CD4-positive, CD25-positive, alpha-beta regulatory T cell (primary cell): ENCODE data around the gene NOC3L. TPM values are rescaled to one million over a fixed set of nuclear protein-coding genes. Genes with fewer than 3 reads are reported as not detected.
"Not testable (repeated sequence)": the region's sequence is repeated elsewhere in the genome, so short reads cannot be mapped to it uniquely, and the experiment has no call there.

Experiments
- ATAC-seq, 2 donors: fragments of 150-1000 bp; cut with Tn5 transposase; one replicate each; pipeline ENCODE4 v1.10.0; 2021; ENCODE audit warnings: low read depth in 2 of 2, moderate number of reproducible peaks in 2 of 2, moderate library complexity in 1 of 2
- DNase-seq, 3 donors: peaks; one replicate each; pipeline versions ENCODE4 v3.0.0 to v3.0.0-alpha.2; 2012 to 2022; ENCODE audit warnings: mixed read lengths in 1 of 3
- H3K27ac ChIP-seq: one replicate; pipeline ENCODE4 v1.7.0; 2013; ENCODE audit warnings: mild to moderate bottlenecking, low read length; ENCODE audit not compliant: insufficient read depth, poor library complexity, severe bottlenecking
- H3K27me3 ChIP-seq: one replicate; pipeline ENCODE4 v1.7.0; 2013; ENCODE audit warnings: low read length; ENCODE audit not compliant: control insufficient read depth, insufficient read depth
- H3K36me3 ChIP-seq: one replicate; pipeline ENCODE4 v1.7.0; 2013; ENCODE audit warnings: mild to moderate bottlenecking, low read length, moderate library complexity; ENCODE audit not compliant: control insufficient read depth, insufficient read depth
- H3K4me1 ChIP-seq: 2 replicates; pipeline ENCODE4 v1.7.0; 2013; ENCODE audit warnings: mild to moderate bottlenecking, low read length; ENCODE audit not compliant: insufficient read depth, control insufficient read depth, poor library complexity, severe bottlenecking
- H3K4me3 ChIP-seq: one replicate; pipeline ENCODE4 v1.7.0; 2013; ENCODE audit warnings: low read depth, mild to moderate bottlenecking, low read length, moderate library complexity
- H3K9me3 ChIP-seq, 2 experiments: 1 replicate in 1 of 2; 2 replicates in 1 of 2; pipeline ENCODE4 v1.7.0; 2013; ENCODE audit warnings: low read length in 2 of 2, mild to moderate bottlenecking in 1 of 2, moderate library complexity in 1 of 2; ENCODE audit not compliant: control insufficient read depth in 2 of 2
- H3K27ac Mint-ChIP-seq, 3 donors: one replicate each; pipeline ENCODE4 v1.8.0; 2020 to 2022; ENCODE audit warnings: mild to moderate bottlenecking in 3 of 3, mixed read lengths in 3 of 3, moderate library complexity in 2 of 3
- H3K27me3 Mint-ChIP-seq: one replicate; pipeline ENCODE4 v1.8.0; 2022; ENCODE audit warnings: mild to moderate bottlenecking, mixed read lengths
- H3K36me3 Mint-ChIP-seq: one replicate; pipeline ENCODE4 v1.8.0; 2020; ENCODE audit warnings: mixed read lengths
- H3K4me1 Mint-ChIP-seq, 4 donors: one replicate each; pipeline ENCODE4 v1.8.0; 2020 to 2022; ENCODE audit warnings: mixed read lengths in 4 of 4, mild to moderate bottlenecking in 1 of 4
- H3K4me3 Mint-ChIP-seq, 4 donors: one replicate each; pipeline ENCODE4 v1.8.0; 2020 to 2022; ENCODE audit warnings: mild to moderate bottlenecking in 4 of 4, mixed read lengths in 4 of 4, moderate library complexity in 3 of 4
- H3K9me3 Mint-ChIP-seq, 7 donors: one replicate each; pipeline ENCODE4 v1.8.0; 2020 to 2022; ENCODE audit warnings: mixed read lengths in 7 of 7, mild to moderate bottlenecking in 3 of 7, moderate library complexity in 2 of 7
- polyA plus RNA-seq, 4 donors: library from polyadenylated mRNA; unstranded; fragments of 300-500 nt; fragmentation: Illumina TruSeq; gene quantifications; one replicate each; pipeline ENCODE4 v1.2.3, GENCODE V29; 2021
- total RNA-seq: library from RNA; stranded (reverse); gene quantifications from one replicate; pipeline ENCODE4 v1.2.3, GENCODE V29; 2022

Gene NOC3L
- total and polyA plus RNA-seq, 5 donors from 2014 or later = 10.9 to 16.1 (median 12.3) TPM

DNA sequence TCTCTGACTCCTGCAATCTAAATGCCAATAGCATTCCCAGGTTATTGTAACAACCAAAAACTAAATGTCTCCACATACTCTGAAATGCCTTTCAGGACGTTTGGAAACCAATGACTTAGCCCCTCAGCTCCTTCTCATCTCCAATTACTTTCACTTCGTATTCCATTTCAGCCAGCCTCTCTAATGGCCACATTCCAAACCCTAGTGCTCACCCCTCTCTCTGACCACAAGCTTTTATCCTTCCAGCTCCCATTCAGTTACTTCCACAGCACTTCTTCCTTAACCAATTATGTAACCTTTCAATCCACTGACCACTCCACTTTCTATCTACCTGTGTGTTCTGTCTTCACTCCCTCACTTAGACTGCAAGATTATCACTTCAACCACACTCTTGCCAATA, 4.3 kb downstream of the NOC3L start:
- peaks cover 21 to 50% (median 37%) of the 10 kb centered on the region in 4 donors for H3K4me1 Mint-ChIP-seq
- DNase-seq (no peak), ATAC-seq (no peak)
- no peaks in the 10 kb centered on the region for H3K27me3 ChIP-seq
- H3K27me3 Mint-ChIP-seq = no peaks in the 10 kb centered on the region
- peak overlapping the region in 2 of 3 donors; percentile 53 to 60 for H3K27ac Mint-ChIP-seq
- H3K9me3 ChIP-seq = no peaks in the 10 kb centered on the region
- H3K9me3 Mint-ChIP-seq = no peaks in the 10 kb centered on the region
- no peak overlapping the region for H3K27ac ChIP-seq
- peaks cover 23% of the 10 kb centered on the region for H3K4me1 ChIP-seq
- peaks cover 41% of the 10 kb centered on the region for H3K36me3 ChIP-seq
- no peak overlapping the region for H3K4me3 ChIP-seq
- H3K36me3 Mint-ChIP-seq = peaks cover 31% of the 10 kb centered on the region
- peak overlapping the region in 1 of 4 donors; percentile 19 for H3K4me3 Mint-ChIP-seq

- ATAC-seq (no peak), DNase-seq (peak in 1 of 3 donors; percentile 47)
- H3K9me3 ChIP-seq = no peaks in the 10 kb centered on the region
- Mint-ChIP-seq H3K36me3 (peaks cover 36% of the 10 kb centered on the region), H3K4me3 (peak overlapping the region in 1 of 4 donors; percentile 39), H3K27ac (no peak overlapping the region), H3K27me3 (no peaks in the 10 kb centered on the region), H3K4me1 (peaks cover 21 to 41% (median 31%) of the 10 kb centered on the region in 4 donors), H3K9me3 (no peaks in the 10 kb centered on the region)
- H3K27me3 ChIP-seq = no peaks in the 10 kb centered on the region
- no peak overlapping the region for H3K4me3 ChIP-seq
- no peak overlapping the region for H3K27ac ChIP-seq
- H3K4me1 ChIP-seq = peaks cover 16% of the 10 kb centered on the region
- H3K36me3 ChIP-seq = peaks cover 45% of the 10 kb centered on the region
Observed at GRCh38 chr10:94357193-94357592, 5.5 kb downstream of the NOC3L start.

DNA sequence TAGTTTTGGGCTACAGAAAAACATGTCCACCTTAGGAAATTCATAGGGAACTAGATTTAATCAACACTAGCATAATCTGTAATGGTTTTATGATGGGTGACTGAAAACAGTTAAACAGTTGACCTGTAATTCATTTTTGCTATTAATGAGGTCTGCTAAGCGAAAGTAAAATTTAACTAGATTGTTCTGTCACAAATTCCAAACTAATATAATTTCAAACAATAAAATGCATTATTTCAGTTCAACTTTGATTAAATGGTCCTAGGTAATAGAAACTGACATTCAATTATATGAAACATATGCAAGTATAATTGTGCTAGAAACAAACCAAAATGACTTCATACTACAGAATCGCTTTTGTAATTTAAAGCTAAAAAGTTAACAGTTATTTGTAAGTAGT, 6.9 kb downstream of the NOC3L start:
- no peaks in the 10 kb centered on the region for H3K27me3 Mint-ChIP-seq
- peaks cover 4% of the 10 kb centered on the region for H3K4me1 ChIP-seq
- H3K36me3 Mint-ChIP-seq = peaks cover 36% of the 10 kb centered on the region

GRCh38 chr10:94353336-94353735, 9.4 kb downstream of the NOC3L start:
- Histone ChIP-seq H3K27ac (no peak overlapping the region), H3K27me3 (no peaks in the 10 kb centered on the region), H3K4me1 (no peaks in the 10 kb centered on the region), H3K9me3 (no peaks in the 10 kb centered on the region), H3K4me3 (no peak overlapping the region), H3K36me3 (peaks cover 70% of the 10 kb centered on the region)
- Mint-ChIP-seq H3K4me1 (peaks cover 8 to 14% (median 10%) of the 10 kb centered on the region in 4 donors), H3K4me3 (no peak overlapping the region), H3K27me3 (no peaks in the 10 kb centered on the region), H3K9me3 (no peaks in the 10 kb centered on the region), H3K36me3 (peaks cover 32% of the 10 kb centered on the region), H3K27ac (no peak overlapping the region)
- DNase-seq = no peak
- no peak for ATAC-seq

More for the DNA sequence above, 6.9 kb downstream of the NOC3L start:
- no peak for ATAC-seq
- Mint-ChIP-seq H3K4me1 (peaks cover 13 to 28% (median 20%) of the 10 kb centered on the region in 4 donors), H3K4me3 (no peak overlapping the region), H3K9me3 (no peaks in the 10 kb centered on the region), H3K27ac (no peak overlapping the region)
- Histone ChIP-seq H3K36me3 (peaks cover 59% of the 10 kb centered on the region), H3K27me3 (no peaks in the 10 kb centered on the region), H3K4me3 (no peak overlapping the region), H3K9me3 (no peaks in the 10 kb centered on the region), H3K27ac (no peak overlapping the region)
- DNase-seq = no peak

- no peaks in the 10 kb centered on the region for H3K27me3 ChIP-seq
- ATAC-seq = no peak
- no peak overlapping the region for H3K27ac ChIP-seq
- no peak overlapping the region for H3K27ac Mint-ChIP-seq
- no peak for DNase-seq
- no peak overlapping the region for H3K4me3 ChIP-seq
- peaks cover 25% of the 10 kb centered on the region for H3K36me3 Mint-ChIP-seq
- no peaks in the 10 kb centered on the region for H3K27me3 Mint-ChIP-seq
- peaks cover 0 to 6% (median 3%) of the 10 kb centered on the region in 4 donors for H3K4me1 Mint-ChIP-seq
- H3K9me3 ChIP-seq = no peaks in the 10 kb centered on the region
- H3K4me1 ChIP-seq = no peaks in the 10 kb centered on the region
- peaks cover 61% of the 10 kb centered on the region for H3K36me3 ChIP-seq
- H3K4me3 Mint-ChIP-seq = no peak overlapping the region
- H3K9me3 Mint-ChIP-seq = no peaks in the 10 kb centered on the region
Observed at GRCh38 chr10:94351089-94351488, 11.7 kb downstream of the NOC3L start.

GRCh38 chr10:94350500-94350899, 12.2 kb downstream of the NOC3L start:
- ATAC-seq, H3K4me3 ChIP-seq, H3K4me3 Mint-ChIP-seq, H3K27ac ChIP-seq, H3K4me1 ChIP-seq, DNase-seq, H3K27ac Mint-ChIP-seq, H3K27me3 Mint-ChIP-seq, H3K27me3 ChIP-seq, H3K9me3 ChIP-seq, H3K4me1 Mint-ChIP-seq, H3K9me3 Mint-ChIP-seq: not testable (repeated sequence)
- peaks cover 65% of the 10 kb centered on the region for H3K36me3 ChIP-seq
- H3K36me3 Mint-ChIP-seq = peaks cover 25% of the 10 kb centered on the region

DNA sequence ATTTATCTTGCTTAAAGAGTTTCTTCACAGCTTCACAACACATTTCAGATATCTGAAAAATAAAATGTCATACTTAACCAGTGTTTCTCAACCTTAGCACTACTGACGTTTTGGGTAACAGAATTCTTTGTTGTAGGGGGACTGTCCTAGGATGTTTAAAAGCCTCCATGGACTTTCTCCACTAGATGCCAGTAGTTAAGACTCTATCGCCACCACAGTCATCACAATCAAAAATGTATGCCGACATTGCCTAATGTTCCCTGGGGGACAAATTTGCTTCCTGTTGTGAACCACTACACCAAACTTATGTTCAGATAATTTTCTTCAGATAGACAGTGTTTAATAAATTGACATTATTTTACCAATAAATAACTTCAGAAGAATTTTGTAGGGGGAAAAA, 13.4 kb downstream of the NOC3L start:
- no peak overlapping the region for H3K27ac Mint-ChIP-seq
- no peaks in the 10 kb centered on the region for H3K27me3 ChIP-seq
- peaks cover 0 to 6% (median 2%) of the 10 kb centered on the region in 4 donors for H3K4me1 Mint-ChIP-seq
- H3K9me3 ChIP-seq = no peaks in the 10 kb centered on the region
- H3K9me3 Mint-ChIP-seq = no peaks in the 10 kb centered on the region
- peaks cover 25% of the 10 kb centered on the region for H3K36me3 Mint-ChIP-seq
- H3K36me3 ChIP-seq = peaks cover 70% of the 10 kb centered on the region
- no peaks in the 10 kb centered on the region for H3K4me1 ChIP-seq
- no peaks in the 10 kb centered on the region for H3K27me3 Mint-ChIP-seq
- ATAC-seq = no peak
- no peak overlapping the region for H3K4me3 ChIP-seq
- H3K27ac ChIP-seq = no peak overlapping the region
- no peak overlapping the region for H3K4me3 Mint-ChIP-seq
- no peak for DNase-seq

- Histone ChIP-seq H3K9me3 (no peaks in the 10 kb centered on the region), H3K36me3 (peaks cover 80% of the 10 kb centered on the region), H3K27me3 (no peaks in the 10 kb centered on the region), H3K27ac (no peak overlapping the region), H3K4me3 (no peak overlapping the region), H3K4me1 (no peaks in the 10 kb centered on the region)
- Mint-ChIP-seq H3K36me3 (peaks cover 44% of the 10 kb centered on the region), H3K27me3 (no peaks in the 10 kb centered on the region), H3K4me1 (peaks cover 0 to 6% (median 1%) of the 10 kb centered on the region in 4 donors), H3K27ac (peak overlapping the region in 1 of 3 donors; percentile 69), H3K4me3 (no peak overlapping the region), H3K9me3 (no peaks in the 10 kb centered on the region)
- ATAC-seq = no peak
- DNase-seq = no peak
Observed at GRCh38 chr10:94344522-94345122, 18.1 kb downstream of the NOC3L start.
